Activated CD4-positive, alpha-beta T cell treated with anti-CD3 and anti-CD28 coated beads, Interleukin-2, amount 50 U/mL, for 4 hours (primary cell): Measurements from ENCODE around the gene SLC38A10.
A peak's percentile ranks its signal among the peaks of the same experiment; 100 is the strongest.

Source experiments
- DNase-seq, 2 experiments: peaks; one replicate each; pipeline ENCODE4 v3.0.0-alpha.2; 2020

Gene SLC38A10

DNA sequence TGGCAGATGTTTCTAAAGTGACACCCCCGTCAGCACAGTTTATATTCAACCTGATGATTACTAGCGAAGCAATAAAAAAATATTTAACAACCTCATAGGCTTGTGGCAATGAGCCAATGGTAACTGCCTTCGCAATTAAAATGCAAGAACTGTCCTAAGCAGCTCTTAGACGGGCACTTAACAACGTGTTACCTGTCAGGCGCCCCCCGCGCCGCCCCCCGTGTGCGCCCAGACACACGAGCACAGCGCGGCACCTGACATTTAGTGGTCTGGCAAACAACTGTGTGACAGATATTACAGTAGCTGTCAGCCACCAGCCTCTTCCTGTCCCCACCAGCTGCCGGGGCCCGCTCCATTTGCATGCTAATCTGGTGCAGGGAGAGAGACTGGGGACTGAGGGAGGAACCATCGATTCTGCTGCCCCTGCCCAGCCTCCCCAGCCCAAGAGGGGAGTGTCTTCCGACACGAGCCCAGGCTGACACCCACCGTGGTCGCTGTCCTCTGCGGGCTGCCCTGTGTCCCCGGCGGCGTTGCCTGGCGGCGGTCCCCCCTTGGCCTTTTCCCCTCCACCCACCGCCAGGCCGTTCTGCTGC, 43.3 kb downstream of the SLC38A10 start:
- DNase-seq: no peak

DNA sequence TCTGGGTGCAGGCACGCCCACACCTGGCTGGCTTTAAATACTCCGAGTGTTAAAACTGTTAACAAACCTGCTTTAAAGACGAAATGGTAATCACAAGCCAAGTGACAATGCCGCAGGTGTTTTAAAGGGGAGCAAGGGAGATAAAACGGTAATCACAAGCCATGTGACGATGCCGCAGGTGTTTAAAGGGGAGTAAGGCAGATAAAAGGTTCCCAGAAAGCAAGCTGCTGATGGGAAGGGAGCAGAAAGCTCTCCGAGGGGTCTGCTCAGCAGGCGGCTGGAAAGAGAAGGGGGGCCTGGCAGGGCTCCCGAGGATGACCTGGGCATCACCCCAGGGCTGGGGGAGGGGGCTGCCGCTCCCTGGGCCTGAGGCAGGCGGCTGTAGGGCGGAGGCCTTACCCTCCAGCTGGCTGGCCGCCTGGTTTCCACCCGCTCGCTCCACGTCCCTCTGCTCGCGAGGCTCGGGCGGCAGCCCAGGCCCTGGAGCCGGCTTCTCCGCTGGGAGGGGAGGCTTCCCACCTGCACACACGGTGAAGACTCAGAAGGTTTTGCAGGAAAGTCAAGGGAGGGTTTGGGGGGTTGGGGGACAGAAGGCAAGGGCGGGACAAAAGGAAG, 43.9 kb downstream of the SLC38A10 start:
- DNase-seq: no peak

DNA sequence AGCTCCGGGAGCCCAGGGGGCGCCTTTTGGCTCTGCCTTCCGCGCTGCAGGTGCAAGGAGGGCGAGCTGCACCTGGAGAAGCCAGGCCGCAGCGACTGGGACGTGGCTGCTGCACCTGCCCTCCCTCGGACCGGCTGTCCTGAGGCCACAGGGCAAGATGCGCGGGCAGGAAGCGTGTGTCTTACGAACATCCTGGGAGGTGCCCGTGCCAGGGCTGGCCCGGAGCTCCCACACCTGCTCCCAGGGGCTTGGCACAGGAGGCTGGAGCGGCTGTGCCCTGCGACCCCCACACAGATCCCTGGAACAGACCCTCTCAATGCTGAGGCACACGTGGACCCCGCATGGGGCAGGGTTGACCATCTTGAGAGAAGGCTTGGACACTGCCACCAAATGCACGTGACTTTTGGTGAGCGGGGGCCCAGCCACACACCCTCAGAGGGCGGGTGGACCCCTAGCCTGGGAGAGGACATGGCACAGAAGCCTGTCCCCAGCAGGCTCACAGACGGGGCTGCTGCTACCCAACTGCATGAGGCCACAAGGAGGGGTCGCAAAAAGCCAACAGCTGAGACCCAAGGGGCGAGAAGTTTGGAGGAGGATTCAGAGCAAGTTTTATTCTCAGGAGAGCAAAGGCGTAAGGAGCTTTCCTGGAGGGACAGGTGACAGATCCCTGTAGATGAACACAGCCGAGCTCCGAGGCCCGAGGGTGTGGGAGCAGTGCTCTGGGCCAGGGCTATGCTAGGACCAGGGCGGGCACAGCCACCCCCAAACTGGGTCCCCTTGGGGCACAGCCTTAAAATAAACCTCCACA, 44.6 kb downstream of the SLC38A10 start:
- no peak for DNase-seq

DNA sequence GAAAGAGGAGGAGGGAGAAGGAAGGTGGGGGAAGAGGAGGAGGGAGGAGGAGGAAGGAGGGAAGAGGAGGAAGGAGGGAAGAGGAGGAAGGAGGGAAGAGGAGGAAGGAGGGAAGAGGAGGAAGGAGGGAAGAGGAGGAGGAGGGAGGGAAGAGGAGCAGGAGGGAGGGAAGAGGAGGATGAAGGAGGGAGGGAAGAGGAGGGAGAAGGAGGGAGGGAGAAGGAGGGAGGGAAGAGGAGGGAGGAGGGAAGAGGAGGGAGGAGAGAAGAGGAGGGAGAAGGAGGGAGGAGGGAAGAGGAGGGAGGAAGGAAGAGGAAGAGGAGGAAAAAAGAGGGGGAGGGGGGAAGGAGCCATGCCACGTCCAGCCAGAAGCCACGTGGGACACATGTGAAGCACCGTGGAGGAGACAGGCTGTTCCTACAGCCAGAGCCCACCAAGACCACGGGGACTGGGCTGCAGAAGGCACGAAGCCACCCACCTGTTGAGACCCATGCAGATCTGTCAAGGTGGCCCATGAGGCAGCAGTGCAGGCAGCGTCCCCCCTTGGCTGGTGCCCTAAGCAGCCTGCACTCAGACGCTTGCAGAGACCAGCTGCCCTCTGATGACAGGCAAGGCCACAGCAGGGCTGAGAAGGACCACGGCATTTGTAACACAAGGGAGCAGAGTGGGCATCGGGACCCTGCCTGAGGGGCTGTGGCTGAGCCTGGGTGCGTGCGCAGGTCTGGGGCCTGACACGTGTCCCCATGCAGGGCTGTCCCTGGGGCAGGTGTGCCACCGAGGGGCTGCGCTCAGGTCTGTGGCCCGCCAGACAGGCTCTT, 45.7 kb downstream of the SLC38A10 start:
- no peak for DNase-seq

DNA sequence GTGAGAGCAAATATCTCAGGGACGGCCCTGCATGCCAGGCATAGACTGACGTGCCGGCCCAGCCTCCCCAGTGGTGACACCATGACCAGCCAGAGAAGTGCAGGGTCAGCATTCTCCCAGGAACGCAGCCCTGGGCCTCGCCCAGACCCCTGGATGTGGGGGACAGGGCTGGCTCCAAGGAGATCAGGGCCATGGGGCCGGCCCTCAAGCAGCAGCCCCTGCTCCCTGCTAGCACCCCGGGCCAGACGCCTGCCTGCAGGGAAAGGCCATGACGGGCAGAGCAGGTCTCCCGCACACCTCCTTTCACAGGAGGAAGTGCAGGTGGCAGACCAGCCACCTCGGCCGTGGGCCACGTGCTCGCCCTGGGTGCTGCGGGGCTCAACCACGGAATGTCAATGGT, 46.5 kb downstream of the SLC38A10 start:
- no peak for DNase-seq

DNA sequence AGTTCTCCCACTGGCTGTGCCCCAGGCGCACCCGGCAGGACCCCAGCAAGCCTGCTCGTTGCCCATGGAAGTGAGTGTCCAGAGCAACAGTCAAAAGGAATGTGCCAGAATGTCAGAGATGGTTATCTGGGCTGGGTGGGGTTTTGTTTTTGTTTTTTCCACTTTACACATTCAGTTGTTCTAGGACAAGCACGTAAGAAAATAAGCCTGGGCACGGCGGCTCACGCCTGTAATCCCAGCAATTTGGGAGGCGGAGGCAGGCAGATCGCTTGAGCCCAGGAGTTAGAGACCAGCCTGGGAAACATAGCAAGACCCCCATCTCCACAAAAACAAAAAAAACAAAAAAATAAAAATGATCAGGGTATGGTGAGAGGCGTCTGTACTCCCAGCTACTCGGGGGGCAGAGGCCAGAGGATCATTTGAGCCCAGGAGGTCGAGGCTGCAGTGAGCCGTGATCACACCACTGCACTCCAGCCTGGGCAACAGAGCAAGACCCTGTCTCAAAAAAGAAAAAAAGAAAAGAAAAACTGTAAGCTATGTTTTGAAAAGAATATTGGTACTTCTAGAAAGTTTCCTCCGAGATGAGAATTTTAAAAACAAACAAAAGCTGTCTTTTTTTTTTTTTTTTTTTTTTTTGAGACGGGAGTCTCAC, 47.6 kb downstream of the SLC38A10 start:
- DNase-seq: no peak

DNA sequence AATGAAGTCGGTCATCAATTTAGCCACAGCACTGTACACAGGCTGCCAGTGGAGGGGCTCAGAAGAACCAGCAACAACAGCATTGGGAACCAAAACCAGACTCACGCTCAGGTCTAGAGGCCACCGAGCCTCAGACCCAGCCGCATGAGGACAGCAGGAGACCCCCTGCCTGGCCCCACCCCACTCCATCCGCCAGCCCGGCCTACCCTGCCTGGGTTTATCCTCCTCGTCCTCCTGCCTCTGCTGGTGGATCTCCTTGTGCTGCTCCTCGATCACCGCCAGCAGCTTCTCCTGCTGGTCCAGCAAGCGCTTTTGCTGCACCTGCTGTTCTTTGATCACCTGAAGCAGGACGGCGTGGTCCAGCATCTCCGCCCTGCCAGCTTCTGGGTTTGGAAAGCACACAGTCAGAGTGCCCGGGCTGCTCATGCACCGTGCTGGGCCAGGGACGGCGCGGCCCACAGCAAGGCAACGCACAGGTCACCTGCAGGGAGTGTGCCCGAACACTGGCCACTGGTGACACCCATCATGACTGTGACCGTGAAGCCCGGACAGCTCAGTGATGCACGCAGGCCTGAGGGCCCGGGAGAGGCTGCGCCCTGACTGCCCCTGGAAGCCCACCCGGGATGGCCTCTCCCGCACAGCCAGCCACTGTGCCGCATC, 48.3 kb downstream of the SLC38A10 start:
- DNase-seq: no peak

DNA sequence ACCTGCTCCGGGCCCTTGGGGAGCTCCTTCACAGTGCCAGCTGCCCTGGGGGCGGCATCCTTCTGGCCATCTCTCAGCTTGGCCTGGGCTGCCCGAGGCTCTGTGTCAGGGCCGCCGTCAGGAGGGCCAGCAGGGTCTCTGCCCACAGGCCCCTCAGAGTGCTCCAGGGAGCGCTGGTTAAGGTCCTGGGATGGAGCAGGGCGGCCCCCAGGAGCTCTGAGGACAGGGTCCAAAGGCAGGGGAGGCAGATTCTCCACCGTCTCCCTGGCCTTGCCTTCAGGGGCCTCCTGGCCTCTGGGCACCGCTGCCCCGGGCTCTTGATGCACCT, 48.8 kb downstream of the SLC38A10 start:
- no peak for DNase-seq

DNA sequence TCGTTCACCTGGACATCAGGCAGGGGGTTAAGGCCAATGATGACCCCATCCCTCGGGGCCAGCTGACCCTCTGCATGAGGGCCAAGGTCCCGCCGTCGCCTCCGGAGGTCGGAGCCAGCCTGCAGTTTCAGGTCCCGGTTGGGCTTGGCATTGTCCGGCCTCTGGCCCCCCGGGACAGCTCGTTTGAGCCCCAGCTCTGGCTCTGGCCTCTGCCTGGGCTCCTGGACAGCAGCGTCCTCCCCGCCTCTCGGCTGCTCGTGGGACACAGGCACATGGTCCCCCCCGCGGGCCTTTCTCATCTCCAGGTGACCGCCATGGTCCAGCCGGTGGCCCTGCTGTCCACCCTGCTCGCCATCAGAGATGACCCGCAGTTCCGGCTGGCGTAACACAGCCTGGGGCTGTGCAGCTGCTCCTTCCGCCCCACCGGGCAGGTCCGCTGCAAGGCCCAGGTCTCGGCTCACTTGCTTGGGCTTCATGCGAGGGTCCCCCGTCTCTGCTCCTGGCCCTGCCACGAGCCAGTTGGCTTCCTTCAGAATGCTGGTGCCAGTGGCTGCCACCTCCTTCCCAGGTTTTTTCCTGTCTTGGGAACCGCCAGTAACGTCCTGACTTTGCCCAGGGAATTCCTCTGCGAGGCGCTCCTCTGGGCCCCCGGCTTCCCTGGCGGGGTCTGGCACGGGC, 49.3 kb downstream of the SLC38A10 start:
- no peak for DNase-seq

DNA sequence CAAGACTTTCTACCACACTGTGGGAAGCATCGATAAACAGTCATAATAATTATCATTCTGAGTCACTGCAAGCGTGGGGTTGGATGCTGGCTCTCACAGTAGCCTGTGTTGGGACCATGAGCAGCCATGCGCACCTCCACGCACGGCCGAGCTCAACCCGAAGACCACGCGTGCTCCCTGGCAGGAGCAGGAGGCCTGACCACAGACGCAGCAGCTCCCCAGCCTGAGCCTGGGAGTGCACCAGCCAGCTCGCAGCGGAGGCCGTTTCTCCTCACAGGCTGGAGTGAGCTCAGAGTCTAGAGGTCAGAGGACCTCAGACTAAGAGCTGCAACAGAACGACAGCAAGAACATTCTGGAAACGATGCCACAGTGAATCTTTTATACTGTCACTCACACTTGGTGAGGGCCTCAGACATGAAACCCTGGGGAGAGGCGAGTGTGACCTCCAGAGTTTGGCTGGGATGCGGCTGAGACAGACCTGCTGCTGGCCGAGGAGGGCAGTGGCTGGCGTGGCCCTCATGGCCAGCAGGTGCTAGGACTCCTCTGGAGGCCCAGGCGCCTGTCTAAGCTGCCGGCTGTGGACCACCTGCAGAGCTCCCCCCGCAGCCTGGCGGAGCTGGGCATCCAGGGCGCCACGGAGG, 50.0 kb downstream of the SLC38A10 start:
- no peak for DNase-seq

DNA sequence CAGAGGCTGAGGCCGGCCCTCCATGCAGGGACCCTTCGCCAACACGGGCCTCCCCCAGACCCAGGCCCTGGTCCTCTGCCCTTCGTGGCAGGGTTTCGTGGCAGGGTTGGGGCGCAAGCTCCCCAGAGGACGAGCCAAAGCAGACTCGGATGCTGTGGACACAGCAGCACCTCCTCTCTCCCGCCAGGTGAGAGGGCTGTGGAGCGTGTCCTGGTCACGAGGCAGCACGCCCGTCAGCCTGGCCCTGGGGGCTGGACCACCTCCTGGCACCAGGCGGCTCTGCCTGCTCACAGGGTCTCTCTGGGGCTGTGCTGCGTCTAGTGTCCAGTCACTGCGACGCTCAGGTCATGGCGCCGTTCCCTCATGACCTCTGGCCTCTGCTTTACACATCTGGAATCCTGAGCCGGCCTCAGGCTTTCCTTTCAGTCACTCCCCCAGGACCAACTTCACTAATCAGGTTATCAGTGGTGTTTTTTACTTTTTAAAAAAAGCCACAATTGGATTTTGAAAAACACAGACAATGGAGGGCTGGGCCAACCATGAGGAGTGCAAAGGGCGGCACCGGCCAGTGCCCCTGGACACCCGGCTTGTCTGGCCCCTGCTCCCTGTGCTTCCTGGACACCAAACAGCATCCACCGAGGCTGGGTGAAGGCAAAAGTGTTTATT, 50.6 kb downstream of the SLC38A10 start:
- DNase-seq: no peak

DNA sequence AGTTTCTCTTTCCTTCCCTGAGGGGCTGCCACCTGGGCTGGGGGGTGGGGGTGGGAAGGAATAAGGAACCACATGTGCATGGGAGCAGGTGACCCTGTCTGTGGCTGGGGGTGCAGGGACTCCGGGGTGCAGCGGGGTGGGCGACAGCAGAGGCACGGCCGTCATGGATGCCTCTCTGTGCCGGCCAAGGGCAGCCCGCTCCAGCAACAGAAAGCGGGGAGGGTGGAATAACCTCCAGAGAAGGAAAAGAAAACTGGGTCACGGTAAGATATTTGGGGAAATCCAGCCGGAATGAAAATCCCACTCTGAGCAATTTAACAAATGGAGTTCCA, 51.8 kb downstream of the SLC38A10 start:
- DNase-seq: no peak

DNA sequence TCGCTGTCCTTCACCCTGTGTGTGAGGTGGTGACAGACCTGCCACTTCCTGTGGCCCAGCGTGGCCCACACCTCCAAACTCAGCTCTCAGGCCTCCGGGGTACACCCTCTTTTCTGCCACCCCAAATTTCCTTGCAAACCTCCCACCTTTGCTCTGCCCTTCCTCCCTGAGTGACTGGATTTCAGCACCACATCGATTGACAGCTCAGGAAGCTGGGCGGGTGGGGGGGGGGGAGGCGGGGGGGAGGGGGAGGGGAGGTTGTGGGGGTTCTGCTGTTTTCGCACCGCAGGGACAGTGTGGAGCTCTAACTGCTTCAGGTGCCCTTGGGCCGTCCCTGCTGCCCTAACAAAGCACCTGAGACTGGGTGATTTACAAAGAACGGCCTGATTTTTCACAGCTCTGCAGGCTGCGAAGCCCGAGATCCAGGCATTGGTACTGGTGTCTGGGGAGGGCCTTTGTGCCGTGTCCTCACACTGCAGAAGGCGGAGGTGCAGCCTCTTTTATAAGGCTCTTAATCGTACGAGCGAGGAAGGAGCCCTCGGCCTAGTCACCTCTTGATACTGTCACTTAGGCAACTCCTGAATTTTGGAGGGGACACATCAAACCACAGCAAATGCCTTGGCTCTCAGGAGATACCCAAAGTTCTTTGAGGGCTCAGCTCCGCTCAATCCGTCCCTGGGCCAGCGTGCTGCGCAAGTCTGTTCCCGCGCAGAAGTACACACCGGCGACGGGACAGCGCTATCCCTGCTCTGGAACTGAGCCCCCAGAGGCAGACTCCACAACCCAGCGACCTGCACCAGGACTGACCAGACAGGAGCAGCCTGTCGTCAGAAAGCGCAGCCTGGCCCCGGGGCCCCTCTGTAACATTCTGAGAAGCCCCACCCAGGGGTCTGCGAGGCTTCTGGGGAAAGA, 52.4 kb downstream of the SLC38A10 start:
- DNase-seq: no peak

DNA sequence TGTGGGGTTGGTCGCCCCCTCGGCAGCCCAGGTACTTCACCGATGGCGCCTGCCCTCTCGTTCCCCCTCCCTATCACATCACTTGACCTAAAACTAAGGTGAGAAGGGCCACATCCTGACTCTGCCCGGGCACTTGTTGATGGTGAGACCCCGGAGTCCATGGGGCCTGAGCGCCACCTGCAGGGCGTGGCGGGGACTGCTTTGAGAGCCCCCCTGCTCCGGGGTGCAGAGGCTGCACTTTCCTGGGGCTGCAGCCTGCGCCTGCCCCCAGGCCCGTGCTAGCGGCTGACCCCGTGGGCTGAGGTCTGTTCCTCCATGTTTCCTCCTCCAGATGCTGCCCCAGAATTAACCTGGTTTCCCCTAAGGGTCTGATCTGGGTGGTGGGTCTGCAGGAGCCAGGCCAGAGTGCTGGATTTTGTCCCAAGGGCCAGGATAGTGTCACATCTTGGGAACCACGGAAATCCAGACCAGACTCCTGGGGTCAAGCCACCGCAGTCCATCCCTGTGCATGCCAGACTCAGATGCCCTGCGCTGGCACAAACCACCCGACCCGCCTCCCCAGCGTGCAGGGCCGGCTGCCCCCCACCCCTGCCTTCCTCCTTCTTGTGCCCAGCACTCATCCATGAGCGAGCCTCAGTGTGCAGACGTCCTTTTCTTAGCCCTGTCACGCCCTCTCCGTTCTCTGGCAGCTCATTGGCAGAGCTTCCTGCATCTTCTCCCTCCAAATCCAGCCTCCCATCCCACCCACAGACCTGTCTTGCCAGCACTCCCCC, 53.3 kb downstream of the SLC38A10 start:
- peak; percentile 45 to 53 for DNase-seq

DNA sequence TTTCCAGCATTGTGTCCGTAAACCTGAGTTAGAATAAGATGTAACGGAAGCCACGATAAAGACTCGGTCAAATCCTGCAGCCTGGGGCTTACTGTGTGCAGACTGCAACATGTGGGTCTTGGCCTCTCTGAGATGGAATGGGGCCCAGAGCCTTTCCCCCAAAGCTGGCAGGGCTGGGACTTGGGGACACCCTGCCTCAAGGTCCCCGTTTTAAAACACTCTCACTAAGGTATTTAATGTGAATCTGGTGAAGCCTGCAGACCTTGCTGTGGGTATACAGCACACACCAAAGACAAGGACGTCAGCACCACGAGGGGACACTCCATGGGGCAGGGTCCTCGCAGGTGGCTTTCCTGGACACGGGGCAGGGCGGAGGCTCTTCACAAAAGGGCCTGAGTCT, 53.9 kb downstream of the SLC38A10 start:
- DNase-seq: no peak

DNA sequence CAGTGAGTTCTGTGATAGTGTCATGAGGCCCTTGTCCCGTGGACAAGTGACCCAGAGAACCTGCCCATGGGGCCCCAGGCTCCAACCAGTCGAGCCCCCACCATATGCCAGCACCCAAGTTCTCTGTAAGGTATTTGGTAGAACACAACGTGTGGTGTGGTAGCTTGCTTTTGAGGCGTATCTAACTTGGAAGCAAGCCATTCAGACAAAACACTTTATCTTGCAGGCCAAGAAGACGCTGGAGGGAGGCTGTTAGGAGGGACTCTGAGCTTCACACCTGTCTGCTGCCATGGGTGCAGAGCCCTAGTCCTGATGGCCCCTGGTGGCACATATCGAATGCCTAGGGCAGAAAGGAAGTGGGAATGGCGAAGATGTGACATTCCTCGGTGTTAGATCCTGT, 54.3 kb downstream of the SLC38A10 start:
- DNase-seq: no peak

DNA sequence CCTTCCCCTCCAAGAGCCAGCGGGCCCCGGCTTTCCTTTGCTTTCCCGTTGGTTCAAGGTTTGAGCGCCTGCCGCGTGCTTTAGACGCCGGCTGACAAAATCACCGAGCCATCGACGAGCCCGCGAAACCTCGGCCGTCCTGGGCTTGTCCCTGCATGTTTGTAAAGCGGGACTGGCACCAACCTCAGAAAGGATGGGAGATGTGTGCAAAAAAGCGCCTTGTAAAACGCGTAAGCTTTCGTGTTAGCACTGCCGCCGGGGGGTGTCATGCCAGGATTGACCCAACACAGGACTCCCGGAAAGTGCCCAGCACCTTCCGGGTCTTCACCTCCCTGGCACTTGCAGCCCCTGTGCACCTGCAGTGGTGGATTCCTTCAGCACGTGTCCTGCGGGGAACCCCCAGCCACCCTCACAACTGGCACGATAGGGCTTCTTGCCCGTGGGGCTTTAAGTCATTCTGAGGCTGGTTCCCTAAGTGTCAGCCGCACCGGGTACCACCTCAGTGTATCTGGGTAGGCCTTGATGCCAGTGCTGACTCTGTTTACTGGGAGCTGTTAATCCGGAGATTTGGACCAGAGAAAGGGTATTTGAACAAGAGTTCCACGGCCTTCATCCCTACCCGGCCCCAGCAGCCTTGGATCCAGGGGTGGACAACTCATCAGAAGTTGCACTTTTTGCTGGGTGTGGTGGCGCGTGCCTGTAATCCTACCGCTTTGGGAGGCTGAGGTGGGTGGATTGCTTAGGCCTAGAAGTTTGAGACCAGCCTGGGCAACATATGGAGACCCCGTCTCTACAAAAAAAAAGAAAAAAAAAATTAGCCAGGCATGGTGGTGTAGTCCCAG, 55.2 kb downstream of the SLC38A10 start:
- peak; percentile 43 to 45 for DNase-seq
